Aorta (tissue), 5 donors: Measurements from ENCODE around the gene ORC6. TPM values are rescaled to one million over a fixed set of nuclear protein-coding genes. Genes with fewer than 3 reads are reported as not detected.

ENCODE experiments used
- ATAC-seq: fragments of 200-7000 bp; cut with Tn5 transposase; one replicate; pipeline ENCODE4 v1.9.1; 2022; ENCODE audit warnings: moderate library complexity; ENCODE audit not compliant: low FRiP score
- DNase-seq, 2 donors: peaks; one replicate each; pipeline ENCODE4 v3.0.0-alpha.2; 2020
- H3K27ac ChIP-seq, 2 donors: one replicate each; pipeline ENCODE4 v1.5.1; 2013; ENCODE audit warnings: low read length in 2 of 2, mild to moderate bottlenecking in 2 of 2, moderate library complexity in 2 of 2, control low read depth in 1 of 2, inconsistent platforms in 1 of 2, low read depth in 1 of 2
- H3K27me3 ChIP-seq, 2 donors: one replicate each; pipeline ENCODE4 v1.6.1; 2013; ENCODE audit warnings: control low read depth in 1 of 2, low read length in 1 of 2, mild to moderate bottlenecking in 1 of 2, moderate library complexity in 1 of 2; ENCODE audit not compliant: insufficient read depth in 2 of 2, control insufficient read depth in 1 of 2
- H3K36me3 ChIP-seq, 2 donors: one replicate each; pipeline ENCODE4 v1.6.1; 2013; ENCODE audit warnings: control low read depth in 1 of 2, low read length in 1 of 2, mild to moderate bottlenecking in 1 of 2; ENCODE audit not compliant: insufficient read depth in 2 of 2, control insufficient read depth in 1 of 2
- H3K4me1 ChIP-seq, 2 donors: one replicate each; pipeline ENCODE4 v1.6.1; 2013; ENCODE audit warnings: low read length in 2 of 2, control low read depth in 1 of 2, mild to moderate bottlenecking in 1 of 2, moderate library complexity in 1 of 2; ENCODE audit not compliant: insufficient read depth in 2 of 2, control insufficient read depth in 1 of 2
- H3K4me3 ChIP-seq, 2 donors: one replicate each; pipeline ENCODE4 v1.5.1; 2013; ENCODE audit warnings: low read length in 2 of 2, control low read depth in 1 of 2, mild to moderate bottlenecking in 1 of 2
- H3K9me3 ChIP-seq: one replicate; pipeline ENCODE4 v1.6.1; 2013; ENCODE audit warnings: mild to moderate bottlenecking, low read length; ENCODE audit not compliant: control insufficient read depth
- WGBS, 2 donors: extraction: QIAGEN DNeasy Blood & Tissue Kit; methylation state at CpG; one replicate each; pipeline ENCODE4 v1.1.7; 2013; 5-methylcytosine and 5-hydroxymethylcytosine counted together
- intact Hi-C, 2 donors: fragments of 100-400 bp; cut with DNase I; formaldehyde crosslinking; loops; one replicate each; pipeline versions ENCODE4 v1.14.2 to v1.15.0; 2022
- long read RNA-seq, 2 donors: library from polyadenylated mRNA; unstranded; transcript quantifications; one replicate each; pipeline ENCODE4 v2.0.0, GENCODE V29; 2020 to 2021
- polyA plus RNA-seq, 2 donors: library from polyadenylated mRNA; stranded (reverse); fragments of 200-250 nt; gene quantifications; one replicate each; pipeline ENCODE4 v1.2.3, GENCODE V29; 2013
- total RNA-seq, 2 donors: library from RNA; stranded (reverse); fragmentation: NEBNext Ultra II Directional; extraction: Animal tissue kit (Norgen Biotek cat#: 25700); gene quantifications; one replicate each; pipeline ENCODE4 v1.2.1, GENCODE V29; 2021
- donor health status: healthy with polysubstance abuse.
- donor health status: Bipolar disorder and iron deficiency.
- donor health status: DM: no; HTN: no; CAD: no.
- donor health status: DM: no; HTN: no; CAD: no.
- donor health status: DM: yes; HTN: yes; CAD: no.

Gene ORC6
- total RNA-seq (1 to 10 TPM; 1.6 TPM), polyA plus RNA-seq (1 to 10 TPM in 1 of 2 donors, under 1 TPM in 1; 0.31 to 2.3 TPM)
- long read RNA-seq, donor 1, partial matches to known transcripts, result 0 of 2 reads
- long read RNA-seq, donor 1, other reads (novel, unspliced or antisense), result 0 of 2 reads
- long read RNA-seq, donor 2, result 0 reads

GRCh38 chr16:46689365-46690280 is at the start of gene ORC6:
Gene ORC6, plus strand, starts transcription at chr16:46689659. Its CDS starts 47 bp downstream, at chr16:46689706.
- peak; percentile 99 for DNase-seq
- intact Hi-C loops, result loop anchor here (5.0 to 10.0 kb wide), 4 partner anchors 135 to 283 kb away; partner anchors contain the start of genes GPT2 (in 2 of the 2) and DNAJA2 (in 1 of the 2)
- Histone ChIP-seq H3K27ac (peak within 1 kb of the TSS in 1 of 2 donors; percentile 96), H3K9me3 (no peaks in the 10 kb centered on the region), H3K36me3 (no peaks in the 10 kb centered on the region), H3K4me1 (peaks cover 0 to 2% of the 10 kb centered on the region in 2 donors), H3K4me3 (peak within 1 kb of the TSS; percentile 64 to 85), H3K27me3 (no peaks in the 10 kb centered on the region)
- peak; percentile 97 for ATAC-seq
- WGBS, 2 donors, result 0% methylated on average over 79 of the region's 79 CpGs

GRCh38 chr16:46648656-46649055 is 40.8 kb upstream of the ORC6 start:
- H3K27me3 ChIP-seq, result no peaks in the 10 kb centered on the region
- DNase-seq (no peak), ATAC-seq (no peak)
- H3K9me3 ChIP-seq, result no peaks in the 10 kb centered on the region
- no peaks in the 10 kb centered on the region for H3K4me1 ChIP-seq
- no peaks in the 10 kb centered on the region for H3K36me3 ChIP-seq
- intact Hi-C loops, result no loop called here
- no peak overlapping the region for H3K4me3 ChIP-seq
- H3K27ac ChIP-seq, result no peak overlapping the region
- 90 to 95% methylated on average over 8 of the region's 8 CpGs for WGBS, 2 donors

GRCh38 chr16:46649588-46650253 is 39.7 kb upstream of the ORC6 start:
- H3K36me3 ChIP-seq, result no peaks in the 10 kb centered on the region
- no peaks in the 10 kb centered on the region for H3K27me3 ChIP-seq
- ATAC-seq (peak; percentile 78), DNase-seq (no peak)
- 84 to 88% methylated on average over 27 of the region's 27 CpGs for WGBS, 2 donors
- H3K9me3 ChIP-seq, result no peaks in the 10 kb centered on the region
- no peaks in the 10 kb centered on the region for H3K4me1 ChIP-seq
- no peak overlapping the region for H3K27ac ChIP-seq
- no peak overlapping the region for H3K4me3 ChIP-seq
- intact Hi-C loops, result no loop called here

- H3K4me1 ChIP-seq, result no peaks in the 10 kb centered on the region
- H3K4me3 ChIP-seq, result no peak overlapping the region
- H3K9me3 ChIP-seq, result no peaks in the 10 kb centered on the region
- H3K27me3 ChIP-seq, result no peaks in the 10 kb centered on the region
- no peaks in the 10 kb centered on the region for H3K36me3 ChIP-seq
- no peak overlapping the region for H3K27ac ChIP-seq
- no peak for DNase-seq
- 82 to 84% methylated on average over 5 of the region's 5 CpGs for WGBS, 2 donors
- peak; percentile 59 for ATAC-seq
- intact Hi-C loops, result no loop called here
Observed at GRCh38 chr16:46650254-46650623, 39.2 kb upstream of the ORC6 start.

GRCh38 chr16:46651305-46651704 is 38.2 kb upstream of the ORC6 start:
- DNase-seq, result no peak
- Histone ChIP-seq H3K36me3 (no peaks in the 10 kb centered on the region), H3K27me3 (no peaks in the 10 kb centered on the region), H3K4me1 (no peaks in the 10 kb centered on the region), H3K9me3 (no peaks in the 10 kb centered on the region), H3K4me3 (no peak overlapping the region), H3K27ac (no peak overlapping the region)
- intact Hi-C loops, result no loop called here
- 92 to 96% methylated on average over 3 of the region's 3 CpGs for WGBS, 2 donors
- ATAC-seq, result no peak

GRCh38 chr16:46658925-46659324 is 30.5 kb upstream of the ORC6 start:
- ATAC-seq, result peak; percentile 64

GRCh38 chr16:46662123-46662522 is 27.3 kb upstream of the ORC6 start:
- intact Hi-C loops, result no loop called here
- Histone ChIP-seq H3K4me1 (no peaks in the 10 kb centered on the region), H3K36me3 (peaks cover 0 to 13% of the 10 kb centered on the region in 2 donors), H3K27me3 (no peaks in the 10 kb centered on the region), H3K27ac (no peak overlapping the region), H3K9me3 (no peaks in the 10 kb centered on the region), H3K4me3 (no peak overlapping the region)
- ATAC-seq (no peak), DNase-seq (no peak)
- WGBS, 2 donors, result 66 to 69% methylated on average over 4 of the region's 4 CpGs

More at GRCh38 chr16:46658925-46659324, 30.5 kb upstream of the ORC6 start:
- 59 to 63% methylated on average over 1 of the region's 1 CpG for whole genome bisulfite sequencing, 2 donors
- peak in 1 of 2 donors; percentile 76 for DNase-seq
- no peaks in the 10 kb centered on the region for H3K27me3 ChIP-seq
- H3K4me1 ChIP-seq, result no peaks in the 10 kb centered on the region
- H3K4me3 ChIP-seq, result no peak overlapping the region
- H3K9me3 ChIP-seq, result no peaks in the 10 kb centered on the region
- H3K27ac ChIP-seq, result no peak overlapping the region
- intact Hi-C loops, result no loop called here
- H3K36me3 ChIP-seq, result peaks cover 0 to 11% of the 10 kb centered on the region in 2 donors

- Histone ChIP-seq H3K27ac (no peak overlapping the region), H3K36me3 (peaks cover 0 to 5% of the 10 kb centered on the region in 2 donors), H3K9me3 (no peaks in the 10 kb centered on the region), H3K27me3 (no peaks in the 10 kb centered on the region), H3K4me3 (no peak overlapping the region), H3K4me1 (no peaks in the 10 kb centered on the region)
- DNase-seq (peak in 1 of 2 donors; percentile 58), ATAC-seq (no peak)
- WGBS, 2 donors, result 59 to 62% methylated on average over 6 of the region's 6 CpGs
- intact Hi-C loops, result loop anchor here in 1 of 2 donors (2.0 to 10.0 kb wide), 2 partner anchors 121 to 235 kb away; no protein-coding TSS in a partner anchor
Observed at GRCh38 chr16:46673320-46674013, 16.0 kb upstream of the ORC6 start.
